Measurements from ENCODE around the gene TBC1D10B.

DNA sequence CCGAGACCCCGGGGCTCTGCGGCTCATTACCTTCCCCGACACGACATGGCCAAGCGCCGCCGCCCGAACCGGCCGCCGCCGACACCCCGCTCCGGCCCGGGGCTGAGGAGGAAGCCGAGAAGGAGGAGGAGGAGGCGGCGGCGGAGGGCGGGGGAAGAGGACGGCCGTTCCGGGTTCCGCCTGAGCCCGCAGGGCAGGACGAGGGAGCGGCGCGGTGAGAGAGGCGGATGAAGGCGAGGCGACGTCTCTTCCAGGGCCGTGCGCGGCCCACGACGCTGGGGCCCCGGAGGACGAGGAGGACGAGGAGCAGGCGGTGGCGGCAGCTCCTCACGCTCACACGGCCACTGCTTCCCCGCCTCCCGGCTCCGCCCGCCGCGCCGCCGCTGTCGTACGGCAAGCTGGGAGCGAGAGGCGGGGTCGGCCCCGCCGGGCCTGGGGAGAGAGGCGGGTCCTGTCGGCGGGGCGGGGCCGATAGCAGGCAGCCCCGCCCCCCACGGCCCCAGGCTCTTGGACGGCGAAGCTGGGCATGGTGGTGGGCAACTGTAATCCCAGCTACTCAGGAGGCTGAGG, 35.2 kb downstream of the TBC1D10B start:
- TF ChIP-seq POLR2A (IDR thresholded peaks at IDR 0.05), result peak; percentile 55
- TF ChIP-seq, protein P1, sequence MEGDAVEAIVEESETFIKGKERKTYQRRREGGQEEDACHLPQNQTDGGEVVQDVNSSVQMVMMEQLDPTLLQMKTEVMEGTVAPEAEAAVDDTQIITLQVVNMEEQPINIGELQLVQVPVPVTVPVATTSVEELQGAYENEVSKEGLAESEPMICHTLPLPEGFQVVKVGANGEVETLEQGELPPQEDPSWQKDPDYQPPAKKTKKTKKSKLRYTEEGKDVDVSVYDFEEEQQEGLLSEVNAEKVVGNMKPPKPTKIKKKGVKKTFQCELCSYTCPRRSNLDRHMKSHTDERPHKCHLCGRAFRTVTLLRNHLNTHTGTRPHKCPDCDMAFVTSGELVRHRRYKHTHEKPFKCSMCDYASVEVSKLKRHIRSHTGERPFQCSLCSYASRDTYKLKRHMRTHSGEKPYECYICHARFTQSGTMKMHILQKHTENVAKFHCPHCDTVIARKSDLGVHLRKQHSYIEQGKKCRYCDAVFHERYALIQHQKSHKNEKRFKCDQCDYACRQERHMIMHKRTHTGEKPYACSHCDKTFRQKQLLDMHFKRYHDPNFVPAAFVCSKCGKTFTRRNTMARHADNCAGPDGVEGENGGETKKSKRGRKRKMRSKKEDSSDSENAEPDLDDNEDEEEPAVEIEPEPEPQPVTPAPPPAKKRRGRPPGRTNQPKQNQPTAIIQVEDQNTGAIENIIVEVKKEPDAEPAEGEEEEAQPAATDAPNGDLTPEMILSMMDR (IDR thresholded peaks at IDR 0.05), result peak in 1 of 4 experiments; percentile 9

Data from prostate gland (tissue), 2 donors.